Endothelial cell of umbilical vein (primary cell): ENCODE results near the gene ZNF732. TPM values are rescaled to one million over a fixed set of nuclear protein-coding genes. Genes with fewer than 3 reads are reported as not detected.

Source experiments
- BruUV-seq: library from RNA; stranded (reverse); fragments of 400-500 nt; replicated peaks from 2 replicates; lab custom pipeline; 2021; lab: Mats Ljungman, UMichigan
- CTCF ChIA-PET: fragments of 300-600, 350-600 bp; sonication (Branson Sonifier 250); formaldehyde crosslinking; loops from one replicate; lab custom pipeline; 2021; ENCODE audit warnings: antibody characterized with exemption, inconsistent platforms; lab: Charles Lee
- POLR2A ChIA-PET: fragments of 300-600, 350-600 bp; sonication (Branson Sonifier 250); formaldehyde crosslinking; loops from one replicate; lab custom pipeline; 2021; ENCODE audit warnings: antibody characterized with exemption, inconsistent platforms; lab: Charles Lee
- DNase-seq: peaks from one replicate; pipeline ENCODE4 v3.0.0-alpha.2; 2011; ENCODE audit warnings: low read depth, low spot score
- FAIRE-seq: peaks from 2 replicates; lab custom pipeline; 2011; peaks lifted over from hg19 to GRCh38; lab: Jason Lieb, UNC
- H2AFZ ChIP-seq: 2 replicates; pipeline ENCODE4 v1.6.0; 2012; ENCODE audit warnings: low read depth, low read length, control low read depth, inconsistent platforms
- H3K27ac ChIP-seq: 2 replicates; pipeline ENCODE4 v1.5.1; 2011; ENCODE audit warnings: low read depth, mild to moderate bottlenecking, control low read depth, low read length, moderate library complexity; ENCODE audit not compliant: insufficient read depth
- H3K27me3 ChIP-seq, 2 experiments: 2 replicates each; pipeline versions ENCODE4 v1.6.0 to v1.6.1; 2011; ENCODE audit warnings: low read length in 2 of 2, mixed read lengths in 1 of 2; ENCODE audit not compliant: control insufficient read depth in 2 of 2, insufficient read depth in 2 of 2
- H3K36me3 ChIP-seq, 2 experiments: 2 replicates in 1 of 2; 3 replicates in 1 of 2; pipeline ENCODE4 v1.5.1; 2011; ENCODE audit warnings: low read length in 2 of 2, mild to moderate bottlenecking in 1 of 2, moderate library complexity in 1 of 2; ENCODE audit not compliant: control insufficient read depth in 2 of 2, insufficient read depth in 2 of 2; ENCODE audit errors: extremely low read depth in 1 of 2
- H3K4me1 ChIP-seq: 3 replicates; pipeline ENCODE4 v1.5.1; 2011; ENCODE audit warnings: mild to moderate bottlenecking, low read length; ENCODE audit not compliant: control insufficient read depth, insufficient read depth; ENCODE audit errors: extremely low read depth
- H3K4me2 ChIP-seq: 2 replicates; pipeline ENCODE4 v1.6.1; 2011; ENCODE audit warnings: low read length, control low read depth, mixed read lengths; ENCODE audit not compliant: insufficient read depth
- H3K4me3 ChIP-seq, 3 experiments: fragments of 200-600 bp in 1 of 3; sonication (generic), shearing (Covaris generic) in 1 of 3; replicated peaks in 1 of 3; 2 replicates each; pipeline ENCODE4 v1.5.1; 2011 to 2016; ENCODE audit warnings: control low read depth in 3 of 3, low read length in 3 of 3, mild to moderate bottlenecking in 2 of 3, inconsistent platforms in 1 of 3, low read depth in 1 of 3, moderate library complexity in 1 of 3; ENCODE audit not compliant: insufficient read depth in 1 of 3
- H3K79me2 ChIP-seq: 2 replicates; pipeline ENCODE4 v1.6.0; 2012; ENCODE audit warnings: low read length, inconsistent platforms; ENCODE audit not compliant: control insufficient read depth, insufficient read depth
- H3K9ac ChIP-seq: replicated peaks from 2 replicates; pipeline ENCODE3; 2011; ENCODE audit warnings: low read length, control low read depth; ENCODE audit not compliant: insufficient read depth; ENCODE audit errors: extremely low read depth
- H3K9me1 ChIP-seq: replicated peaks from 3 replicates; pipeline ENCODE4 v1.6.0; 2011; ENCODE audit warnings: mild to moderate bottlenecking, low read length; ENCODE audit not compliant: control insufficient read depth, insufficient read depth; ENCODE audit errors: extremely low read depth
- H3K9me3 ChIP-seq: replicated peaks from 2 replicates; pipeline ENCODE4 v1.5.1; 2012; ENCODE audit warnings: low read length, inconsistent platforms; ENCODE audit not compliant: control insufficient read depth, insufficient read depth
- H4K20me1 ChIP-seq: replicated peaks from 2 replicates; pipeline ENCODE3; 2011; ENCODE audit warnings: mild to moderate bottlenecking, low read length; ENCODE audit not compliant: control insufficient read depth, insufficient read depth; ENCODE audit errors: extremely low read depth
- CTCF ChIP-seq, 2 donors: IDR thresholded peaks; 1 replicate in 1 of 2; 2 replicates in 1 of 2; pipeline ENCODE4 v1.5.1; 2011; ENCODE audit warnings: low read length in 2 of 2, mild to moderate bottlenecking in 2 of 2, moderate library complexity in 2 of 2, control low read depth in 1 of 2, inconsistent platforms in 1 of 2, low read depth in 1 of 2; ENCODE audit not compliant: insufficient read depth in 1 of 2; ENCODE audit errors: extremely low read depth in 1 of 2
- EZH2 ChIP-seq: IDR thresholded peaks from 2 replicates; pipeline ENCODE4 v1.6.1; 2012; ENCODE audit warnings: borderline replicate concordance, low read depth, mild to moderate bottlenecking, moderate library complexity, low read length, inconsistent platforms; ENCODE audit not compliant: severe bottlenecking
- FOS ChIP-seq: IDR thresholded peaks from 2 replicates; pipeline ENCODE4 v1.6.1; 2011; ENCODE audit warnings: mild to moderate bottlenecking, low read length, moderate library complexity, borderline replicate concordance; ENCODE audit not compliant: insufficient read depth
- GATA2 ChIP-seq: IDR thresholded peaks from 2 replicates; pipeline ENCODE4 v1.7.0; 2011; ENCODE audit warnings: low read depth, mild to moderate bottlenecking, moderate library complexity, mixed read lengths, low read length; ENCODE audit not compliant: insufficient read length, insufficient read depth
- JUN ChIP-seq: IDR thresholded peaks from 2 replicates; pipeline ENCODE4 v1.6.1; 2011; ENCODE audit warnings: borderline replicate concordance, low read depth; ENCODE audit not compliant: insufficient read length, insufficient read depth
- MYC ChIP-seq: IDR thresholded peaks from one replicate; pipeline ENCODE4 v1.6.1; 2011; ENCODE audit warnings: mild to moderate bottlenecking, low read depth, low read length
- POLR2A ChIP-seq: IDR thresholded peaks from 2 replicates; pipeline ENCODE4 v1.6.1; 2012; ENCODE audit warnings: low read depth, mild to moderate bottlenecking, control low read depth, low read length
- POLR2AphosphoS5 ChIP-seq: IDR thresholded peaks from 2 replicates; pipeline ENCODE4 v1.6.1; 2012; ENCODE audit warnings: low read depth, mild to moderate bottlenecking, control low read depth, low read length, moderate library complexity; ENCODE audit not compliant: insufficient read depth
- dilution Hi-C: fragments of 300-500 bp; cut with MboI; formaldehyde crosslinking; loops from one replicate; pipeline ENCODE4 v1.15.0; 2019; ENCODE audit warnings: low sequenced_read_pairs; ENCODE audit not compliant: extremely low pct_ligation_motif_present
- intact Hi-C: fragments of 100-400 bp; cut with micrococcal nuclease; formaldehyde crosslinking; loops from one replicate; pipeline ENCODE4 v1.10.0; 2022
- polyA plus RNA-seq, 4 experiments: library from polyadenylated mRNA; depleted of rRNA in 3 of 4; stranded (reverse) in 3 of 4; unstranded in 1 of 4; fragments of >200 nt; gene quantifications; 2 replicates each; pipeline versions ENCODE4 v1.2.1 to v1.2.3, GENCODE V29; 2011 to 2012; ENCODE audit warnings: missing spikeins in 1 of 4
- total RNA-seq: library from RNA; stranded (reverse); gene quantifications from 2 replicates; pipeline ENCODE4 v1.2.3, GENCODE V29; 2021
- TF ChIP-seq, protein P1 (sequence below): IDR thresholded peaks from 2 replicates; pipeline ENCODE4 v1.6.1; 2011; ENCODE audit not compliant: insufficient read depth, insufficient read length

Gene ZNF732
- total and polyA plus RNA-seq, 2 donors (not counting 3 experiments of a cell fraction or from before 2014, with no cell fraction given): 0.04 to 3.1 TPM

DNA sequence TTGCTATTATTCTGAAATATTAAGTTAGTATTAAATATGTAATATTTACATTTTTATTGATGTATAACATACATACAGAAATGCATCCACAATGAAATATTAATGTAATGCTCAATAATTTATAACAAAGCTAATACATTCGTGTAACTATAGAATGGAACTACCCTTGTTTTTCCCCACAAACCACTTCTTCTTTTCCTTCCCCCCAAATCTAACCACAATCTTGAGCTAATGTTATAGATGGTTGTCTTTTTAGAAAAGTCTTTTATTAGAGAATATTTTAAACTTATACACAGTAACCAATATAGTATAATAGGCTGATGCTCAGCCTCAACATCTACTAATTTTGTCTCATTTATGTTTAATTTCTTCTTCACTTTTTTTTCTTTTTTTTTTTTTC, 4.5 kb upstream of the ZNF732 start:
- BruUV-seq: no TSS peak
- no peaks in the 10 kb centered on the region for H3K9me1 ChIP-seq
- TF ChIP-seq EZH2 (no peak), POLR2AphosphoS5 (no peak), JUN (no peak), FOS (no peak), POLR2A (no peak), CTCF (IDR thresholded peaks at IDR 0.05; ENCODE audit: extremely low read depth in 1 of 2, insufficient read depth in 1 of 2, low read depth in 1 of 2, low read length in 2 of 2) (no peak), GATA2 (no peak), MYC (no peak)
- TF ChIP-seq, protein P1, sequence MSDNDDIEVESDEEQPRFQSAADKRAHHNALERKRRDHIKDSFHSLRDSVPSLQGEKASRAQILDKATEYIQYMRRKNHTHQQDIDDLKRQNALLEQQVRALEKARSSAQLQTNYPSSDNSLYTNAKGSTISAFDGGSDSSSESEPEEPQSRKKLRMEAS: no peak
- H3K9ac ChIP-seq: no peak overlapping the region
- H4K20me1 ChIP-seq: no peaks in the 10 kb centered on the region
- H3K4me2 ChIP-seq: no peak overlapping the region
- dilution Hi-C loops: no loop called here
- no peak overlapping the region for H3K27ac ChIP-seq
- CTCF ChIA-PET: no interaction called here
- intact Hi-C loops: no loop called here
- H3K79me2 ChIP-seq: no peaks in the 10 kb centered on the region
- H3K4me1 ChIP-seq: no peaks in the 10 kb centered on the region
- H3K36me3 ChIP-seq: no peaks in the 10 kb centered on the region
- no peak overlapping the region for H3K4me3 ChIP-seq
- no peak for DNase-seq
- POLR2A ChIA-PET: no interaction called here
- no peaks in the 10 kb centered on the region for H3K9me3 ChIP-seq
- H3K27me3 ChIP-seq: peaks cover 1 to 2% of the 10 kb centered on the region in 2 experiments
- FAIRE-seq: no peak
- no peak overlapping the region for H2AFZ ChIP-seq
